ACHN (cell line): ENCODE data around the gene ADAMTS14.
"Not testable (repeated sequence)": the region's sequence is repeated elsewhere in the genome, so short reads cannot be mapped to it uniquely, and the experiment has no call there.

Experiments
- DNase-seq: peaks from one replicate; pipeline ENCODE4 v3.0.0-alpha.2; 2015
- in situ Hi-C: cut with HindIII; loops from 2 replicates; pipeline ENCODE4 v1.10.0; 2017; ENCODE audit warnings: low sequenced_read_pairs, low pct_ligation_motif_present, low pct_unique_long_range_greater_than_20kb

The ADAMTS14 gene

GRCh38 chr10:70651661-70652060 is 20.6 kb upstream of the ADAMTS14 start:
- in situ Hi-C loops: no loop called here
- peak; percentile 23 for DNase-seq

GRCh38 chr10:70652761-70653657 is 19.3 kb upstream of the ADAMTS14 start:
- peak; percentile 27 for DNase-seq
- in situ Hi-C loops: no loop called here

- in situ Hi-C loops: no loop called here
- no peak for DNase-seq
These were observed 17.0 kb upstream of the ADAMTS14 start for GRCh38 chr10:70655316-70655715.

GRCh38 chr10:70656489-70656888 is 15.8 kb upstream of the ADAMTS14 start:
- DNase-seq: peak; percentile 91

GRCh38 chr10:70657041-70657440 is 15.3 kb upstream of the ADAMTS14 start:
- DNase-seq: no peak
- in situ Hi-C loops: no loop called here

More at GRCh38 chr10:70656489-70656888, 15.8 kb upstream of the ADAMTS14 start:
- in situ Hi-C loops: no loop called here

GRCh38 chr10:70658582-70659136 is 13.6 kb upstream of the ADAMTS14 start:
- DNase-seq: no peak
- in situ Hi-C loops: no loop called here

GRCh38 chr10:70659306-70659705 is 13.0 kb upstream of the ADAMTS14 start:
- no peak for DNase-seq
- in situ Hi-C loops: no loop called here

- in situ Hi-C loops: no loop called here
These were observed 11.6 kb upstream of the ADAMTS14 start for GRCh38 chr10:70660722-70661121.

GRCh38 chr10:70661623-70662361 is 10.5 kb upstream of the ADAMTS14 start:
- in situ Hi-C loops: no loop called here
- DNase-seq: no peak

More at GRCh38 chr10:70660722-70661121, 11.6 kb upstream of the ADAMTS14 start:
- no peak for DNase-seq

- DNase-seq: no peak
- in situ Hi-C loops: no loop called here
These were observed 9.7 kb upstream of the ADAMTS14 start for GRCh38 chr10:70662362-70663220.

- in situ Hi-C loops, DNase-seq: not testable (repeated sequence)
These were observed 8.6 kb upstream of the ADAMTS14 start for GRCh38 chr10:70663458-70664409.

GRCh38 chr10:70664702-70665195 is 7.6 kb upstream of the ADAMTS14 start:
- DNase-seq: peak; percentile 88
- in situ Hi-C loops: no loop called here

- in situ Hi-C loops: no loop called here
- DNase-seq: no peak
These were observed 5.1 kb upstream of the ADAMTS14 start for GRCh38 chr10:70666960-70667798.

- in situ Hi-C loops, DNase-seq: not testable (repeated sequence)
These were observed 4.5 kb upstream of the ADAMTS14 start for GRCh38 chr10:70667818-70668217.

- in situ Hi-C loops: no loop called here
- DNase-seq: no peak
These were observed 3.8 kb upstream of the ADAMTS14 start for GRCh38 chr10:70668454-70668970.

GRCh38 chr10:70669015-70669414 is 3.3 kb upstream of the ADAMTS14 start:
- in situ Hi-C loops: no loop called here

More at GRCh38 chr10:70669015-70669414, 3.3 kb upstream of the ADAMTS14 start:
- DNase-seq: no peak
